Glutamatergic neuron (in vitro differentiated cells): ENCODE data around the gene PIGN. TPM values are rescaled to one million over a fixed set of nuclear protein-coding genes. Genes with fewer than 3 reads are reported as not detected.

Experiments used
- DNase-seq: peaks from one replicate; pipeline ENCODE4 v3.0.0; 2022
- H3K27ac Mint-ChIP-seq: one replicate; pipeline ENCODE4 v1.8.0; 2020; ENCODE audit warnings: mild to moderate bottlenecking, mixed read lengths, inconsistent platforms; ENCODE audit not compliant: unreplicated experiment
- H3K27me3 Mint-ChIP-seq: one replicate; pipeline ENCODE4 v1.8.0; 2020; ENCODE audit warnings: mild to moderate bottlenecking, moderate library complexity, mixed read lengths, inconsistent platforms; ENCODE audit not compliant: unreplicated experiment
- H3K36me3 Mint-ChIP-seq: one replicate; pipeline ENCODE4 v1.8.0; 2020; ENCODE audit warnings: mild to moderate bottlenecking, mixed read lengths, inconsistent platforms; ENCODE audit not compliant: unreplicated experiment
- H3K4me1 Mint-ChIP-seq: one replicate; pipeline ENCODE4 v1.8.0; 2020; ENCODE audit warnings: mild to moderate bottlenecking, low read depth, mixed read lengths, inconsistent platforms; ENCODE audit not compliant: unreplicated experiment
- H3K4me3 Mint-ChIP-seq: one replicate; pipeline ENCODE4 v1.8.0; 2020; ENCODE audit warnings: mild to moderate bottlenecking, mixed read lengths, inconsistent platforms; ENCODE audit not compliant: unreplicated experiment
- H3K9me3 Mint-ChIP-seq: one replicate; pipeline ENCODE4 v1.8.0; 2020; ENCODE audit warnings: mild to moderate bottlenecking, moderate library complexity, mixed read lengths, inconsistent platforms; ENCODE audit not compliant: unreplicated experiment
- CTCF ChIP-seq: fragments of 200-600 bp; sonication (generic); IDR thresholded peaks from one replicate; pipeline ENCODE4 v1.5.0; 2021; ENCODE audit not compliant: partially characterized antibody, unreplicated experiment
- total RNA-seq: library from RNA; stranded (reverse); fragmentation: NEBNext Ultra II Directional; extraction: Animal tissue kit (Norgen Biotek cat#: 25700); gene quantifications from one replicate; pipeline ENCODE4 v1.2.1, GENCODE V29; 2021; ENCODE audit not compliant: unreplicated experiment

The PIGN gene
- total RNA-seq, 1 donor from 2014 or later: 10.2 TPM

GRCh38 chr18:62089174-62089573, 97.7 kb downstream of the PIGN start:
- Mint-ChIP-seq H3K4me3 (no peak overlapping the region), H3K9me3 (no peaks in the 10 kb centered on the region), H3K27ac (no peak overlapping the region), H3K36me3 (no peaks in the 10 kb centered on the region), H3K4me1 (no peaks in the 10 kb centered on the region), H3K27me3 (no peaks in the 10 kb centered on the region)
- no peak for DNase-seq
- TF ChIP-seq CTCF: no peak

DNA sequence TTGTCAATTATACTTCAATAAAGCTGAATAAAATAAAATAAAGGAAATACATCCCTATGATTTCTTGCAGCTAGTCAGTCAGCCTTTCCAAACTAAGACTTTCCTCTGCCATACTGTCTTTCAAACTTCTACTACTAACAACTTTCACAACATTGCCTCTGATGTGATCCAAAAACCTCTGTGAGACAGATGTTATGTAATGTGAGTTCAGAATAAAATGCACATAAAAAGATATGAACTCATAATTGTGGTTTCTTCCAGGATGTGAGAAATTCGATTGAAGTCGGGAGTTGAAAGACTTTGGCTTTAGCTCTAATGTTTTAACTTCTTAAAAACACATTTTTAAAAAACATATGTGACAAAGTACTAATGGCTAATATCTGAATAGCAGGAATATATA, 98.7 kb downstream of the PIGN start:
- Mint-ChIP-seq H3K4me1 (no peaks in the 10 kb centered on the region), H3K9me3 (no peaks in the 10 kb centered on the region), H3K27ac (no peak overlapping the region), H3K27me3 (no peaks in the 10 kb centered on the region), H3K4me3 (no peak overlapping the region), H3K36me3 (no peaks in the 10 kb centered on the region)
- TF ChIP-seq CTCF: no peak
- no peak for DNase-seq

GRCh38 chr18:62085756-62086155, 101.1 kb downstream of the PIGN start:
- H3K27me3 Mint-ChIP-seq: no peaks in the 10 kb centered on the region
- no peaks in the 10 kb centered on the region for H3K4me1 Mint-ChIP-seq
- TF ChIP-seq CTCF: no peak
- H3K36me3 Mint-ChIP-seq: no peaks in the 10 kb centered on the region
- no peak overlapping the region for H3K27ac Mint-ChIP-seq
- no peak overlapping the region for H3K4me3 Mint-ChIP-seq
- H3K9me3 Mint-ChIP-seq: no peaks in the 10 kb centered on the region
- DNase-seq: no peak

DNA sequence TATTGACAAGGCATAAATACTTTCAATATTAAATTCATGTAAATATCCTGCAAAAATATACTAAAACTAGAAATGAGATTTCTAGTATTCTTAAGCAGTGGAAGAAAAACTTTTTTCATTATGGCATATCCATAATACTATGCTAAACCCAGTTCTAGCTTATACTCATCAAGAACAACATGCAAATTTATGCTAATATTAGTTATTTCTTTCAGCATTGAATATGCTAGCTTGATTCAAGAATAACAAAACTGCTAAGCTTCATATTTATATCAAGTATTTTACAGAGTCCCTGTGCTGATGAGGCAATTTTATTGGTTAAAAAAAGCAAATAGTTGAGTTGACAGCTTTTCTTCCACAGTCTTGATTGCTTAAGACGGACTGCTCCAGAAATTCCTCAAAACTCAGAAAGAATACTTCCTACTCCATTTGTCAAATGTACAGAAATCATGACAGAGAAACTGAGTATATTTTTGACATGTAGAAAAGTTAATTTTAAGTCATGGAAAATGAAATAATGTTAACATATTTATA, 105.0 kb downstream of the PIGN start:
- Mint-ChIP-seq H3K4me3 (no peak overlapping the region), H3K27ac (no peak overlapping the region), H3K27me3 (no peaks in the 10 kb centered on the region), H3K4me1 (peaks cover 2% of the 10 kb centered on the region), H3K36me3 (no peaks in the 10 kb centered on the region), H3K9me3 (no peaks in the 10 kb centered on the region)
- DNase-seq: no peak
- TF ChIP-seq CTCF: no peak

DNA sequence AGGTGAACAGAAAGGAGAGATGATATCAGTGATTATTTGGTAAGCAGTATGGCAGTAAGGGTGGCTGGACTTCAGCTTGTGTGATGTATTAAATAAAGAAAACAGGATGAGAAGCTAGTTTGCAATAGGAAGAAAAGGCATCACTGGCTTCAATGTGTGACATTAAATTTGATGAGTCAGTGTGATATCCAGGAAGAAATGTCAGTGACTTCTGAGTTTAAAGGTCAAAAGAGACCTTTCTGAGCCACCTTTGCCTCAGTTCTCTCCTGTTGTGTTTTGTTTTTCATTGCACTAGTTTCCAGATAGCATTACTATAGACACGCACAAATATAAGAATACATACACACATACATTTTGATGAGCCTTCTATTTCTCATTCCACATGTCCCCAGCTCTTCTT, 105.6 kb downstream of the PIGN start:
- Mint-ChIP-seq H3K27me3 (no peaks in the 10 kb centered on the region), H3K36me3 (no peaks in the 10 kb centered on the region), H3K27ac (no peak overlapping the region), H3K9me3 (no peaks in the 10 kb centered on the region), H3K4me1 (peaks cover 2% of the 10 kb centered on the region), H3K4me3 (no peak overlapping the region)
- no peak for TF ChIP-seq CTCF
- DNase-seq: no peak
